Ovary (tissue), 9 donors: ENCODE measurements around the gene PSMB8. TPM values are rescaled to one million over a fixed set of nuclear protein-coding genes. Genes with fewer than 3 reads are reported as not detected.

Experiments
- DNase-seq, 5 donors: peaks; one replicate each; pipeline ENCODE4 v3.0.0-alpha.2; 2019 to 2020
- H3K27ac ChIP-seq, 2 donors: fragments of 200-600 bp; one replicate each; pipeline versions ENCODE4 v1.5.1 to v1.8.0; 2019 to 2022
- H3K27me3 ChIP-seq: fragments of 200-600 bp; one replicate; pipeline ENCODE4 v1.8.0; 2022
- H3K36me3 ChIP-seq: fragments of 200-600 bp; sonication (generic); one replicate; pipeline ENCODE4 v1.5.1; 2019
- H3K4me1 ChIP-seq: one replicate; pipeline ENCODE4 v1.8.1; 2013; ENCODE audit warnings: mild to moderate bottlenecking, moderate library complexity; ENCODE audit not compliant: insufficient read depth
- H3K4me3 ChIP-seq: fragments of 200-600 bp; sonication (generic); one replicate; pipeline ENCODE4 v1.5.1; 2017
- H3K9me3 ChIP-seq, 2 donors: fragments of 200-600 bp in 1 of 2; sonication (generic) in 1 of 2; one replicate each; pipeline versions ENCODE4 v1.5.1 to v1.8.1; 2013 to 2019; ENCODE audit warnings: mild to moderate bottlenecking in 1 of 2, moderate library complexity in 1 of 2
- CTCF ChIP-seq, 3 donors: fragments of 450-650 bp in 2 of 3; fragments of 200-600 bp in 1 of 3; IDR thresholded peaks; one replicate each; pipeline versions ENCODE4 v1.5.1 to v1.8.0; 2016 to 2022; ENCODE audit warnings: antibody characterized with exemption in 3 of 3, mild to moderate bottlenecking in 1 of 3
- EP300 ChIP-seq: sonication (generic); formaldehyde crosslinking; IDR thresholded peaks from one replicate; pipeline ENCODE4 v1.6.1; 2017; ENCODE audit warnings: antibody characterized with exemption
- POLR2A ChIP-seq: fragments of 450-650 bp; IDR thresholded peaks from one replicate; pipeline ENCODE4 v1.6.1; 2017; ENCODE audit warnings: antibody characterized with exemption, mild to moderate bottlenecking, moderate library complexity
- WGBS, 3 donors: extraction: QIAGEN DNeasy Blood & Tissue Kit in 1 of 3; methylation state at CpG; one replicate each; pipeline versions ENCODE4 v1.1.5 to v1.1.7; 2013 to 2017; 5-methylcytosine and 5-hydroxymethylcytosine counted together
- intact Hi-C, 4 donors: fragments of 100-400 bp; cut with DNase I; formaldehyde crosslinking; loops; one replicate each; pipeline versions ENCODE4 v1.11.0 to v1.15.1; 2022 to 2023
- polyA plus RNA-seq, 2 donors: library from polyadenylated mRNA; stranded (reverse); fragments of 200-250 nt in 1 of 2; fragments of 350-450 nt in 1 of 2; fragmentation: Illumina TruSeq in 1 of 2; extraction: RNeasy Lipid Tissue Mini Kit (QIAGEN cat#74804) in 1 of 2; gene quantifications; one replicate each; pipeline ENCODE4 v1.2.3, GENCODE V29; 2013 to 2014
- total RNA-seq, 7 donors: library from RNA; depleted of rRNA in 2 of 7; stranded (reverse); fragments of >200 nt in 2 of 7; fragmentation: NEBNext Ultra II Directional in 3 of 7; extraction: Animal tissue kit (Norgen Biotek cat#: 25700) in 3 of 7; gene quantifications; one replicate each; pipeline versions ENCODE4 v1.1.0 to v1.2.4, GENCODE V29; 2016 to 2023
- donor health status: DM: no; HTN: no; CAD: no; lungs with moderate emphysema.
- donor health status: DM: no; HTN: no; CAD: no.
- donor health status: Bipolar disorder and iron deficiency.
- donor health status: DM: yes; HTN: yes; CAD: no.
- donor health status: DM: no; HTN: no; CAD: no.
- donor health status: DM: yes; HTN: yes; CAD: no.

Gene PSMB8
- total and polyA plus RNA-seq, 9 donors: 28.9 to 103 (median 38.0) TPM

GRCh38 chr6:32847795-32848194 is 3.9 kb upstream of the PSMB8 start:
- WGBS, 3 donors: 84 to 90% (median 85%) methylated on average over 8 of the region's 8 CpGs

GRCh38 chr6:32847004-32847403 is 3.2 kb upstream of the PSMB8 start:
- no peak for DNase-seq
- Histone ChIP-seq H3K27ac (no peak overlapping the region), H3K4me1 (peaks cover 7% of the 10 kb centered on the region), H3K27me3 (no peaks in the 10 kb centered on the region), H3K36me3 (no peaks in the 10 kb centered on the region), H3K9me3 (no peaks in the 10 kb centered on the region), H3K4me3 (no peak overlapping the region)
- WGBS, 3 donors: 88 to 92% (median 89%) methylated on average over 10 of the region's 10 CpGs
- intact Hi-C loops: no loop called here
- TF ChIP-seq POLR2A (no peak), EP300 (no peak), CTCF (IDR thresholded peaks at IDR 0.05) (no peak)

More at GRCh38 chr6:32847795-32848194, 3.9 kb upstream of the PSMB8 start:
- no peaks in the 10 kb centered on the region for H3K36me3 ChIP-seq
- no peaks in the 10 kb centered on the region for H3K27me3 ChIP-seq
- DNase-seq: no peak
- H3K9me3 ChIP-seq: no peaks in the 10 kb centered on the region
- H3K27ac ChIP-seq: no peak overlapping the region
- TF ChIP-seq EP300 (no peak), CTCF (IDR thresholded peaks at IDR 0.05) (no peak), POLR2A (no peak)
- peaks cover 7% of the 10 kb centered on the region for H3K4me1 ChIP-seq
- no peak overlapping the region for H3K4me3 ChIP-seq
- intact Hi-C loops: no loop called here

- DNase-seq: no peak
Measured at GRCh38 chr6:32845384-32845884, 1.6 kb upstream of the PSMB8 start.

GRCh38 chr6:32844839-32845383 is 1.1 kb upstream of the PSMB8 start:
- no peaks in the 10 kb centered on the region for H3K9me3 ChIP-seq
- H3K4me3 ChIP-seq: peak overlapping the region; percentile 73
- no peak for DNase-seq
- intact Hi-C loops: no loop called here
- 34 to 36% (median 34%) methylated on average over 19 of the region's 19 CpGs for WGBS, 3 donors
- TF ChIP-seq CTCF (IDR thresholded peaks at IDR 0.05) (no peak), POLR2A (no peak), EP300 (no peak)
- no peaks in the 10 kb centered on the region for H3K27me3 ChIP-seq
- H3K4me1 ChIP-seq: peaks cover 5% of the 10 kb centered on the region
- peak overlapping the region; percentile 91 to 92 for H3K27ac ChIP-seq
- no peaks in the 10 kb centered on the region for H3K36me3 ChIP-seq

More at GRCh38 chr6:32845384-32845884, 1.6 kb upstream of the PSMB8 start:
- peaks cover 5% of the 10 kb centered on the region for H3K4me1 ChIP-seq
- intact Hi-C loops: no loop called here
- TF ChIP-seq EP300: no peak
- no peak for TF ChIP-seq CTCF (IDR thresholded peaks at IDR 0.05)
- no peak for TF ChIP-seq POLR2A
- no peak overlapping the region for H3K4me3 ChIP-seq
- no peaks in the 10 kb centered on the region for H3K27me3 ChIP-seq
- no peaks in the 10 kb centered on the region for H3K9me3 ChIP-seq
- 78 to 84% (median 79%) methylated on average over 10 of the region's 10 CpGs for WGBS, 3 donors
- peak overlapping the region in 1 of 2 donors; percentile 92 for H3K27ac ChIP-seq
- no peaks in the 10 kb centered on the region for H3K36me3 ChIP-seq
